Measurements from ENCODE around the gene LHPP. TPM values are rescaled to one million over a fixed set of nuclear protein-coding genes. Genes with fewer than 3 reads are reported as not detected.
"Not testable (repeated sequence)": the region's sequence is repeated elsewhere in the genome, so short reads cannot be mapped to it uniquely, and the experiment has no call there.

LHPP gene
- total RNA-seq, 1 donor from 2014 or later, result 7.6 TPM

- DNase-seq (ENCODE audit: extremely low read depth, low read depth, low spot score), result no peak
Measured at GRCh38 chr10:124568339-124568738, 106.7 kb downstream of the LHPP start.

DNA sequence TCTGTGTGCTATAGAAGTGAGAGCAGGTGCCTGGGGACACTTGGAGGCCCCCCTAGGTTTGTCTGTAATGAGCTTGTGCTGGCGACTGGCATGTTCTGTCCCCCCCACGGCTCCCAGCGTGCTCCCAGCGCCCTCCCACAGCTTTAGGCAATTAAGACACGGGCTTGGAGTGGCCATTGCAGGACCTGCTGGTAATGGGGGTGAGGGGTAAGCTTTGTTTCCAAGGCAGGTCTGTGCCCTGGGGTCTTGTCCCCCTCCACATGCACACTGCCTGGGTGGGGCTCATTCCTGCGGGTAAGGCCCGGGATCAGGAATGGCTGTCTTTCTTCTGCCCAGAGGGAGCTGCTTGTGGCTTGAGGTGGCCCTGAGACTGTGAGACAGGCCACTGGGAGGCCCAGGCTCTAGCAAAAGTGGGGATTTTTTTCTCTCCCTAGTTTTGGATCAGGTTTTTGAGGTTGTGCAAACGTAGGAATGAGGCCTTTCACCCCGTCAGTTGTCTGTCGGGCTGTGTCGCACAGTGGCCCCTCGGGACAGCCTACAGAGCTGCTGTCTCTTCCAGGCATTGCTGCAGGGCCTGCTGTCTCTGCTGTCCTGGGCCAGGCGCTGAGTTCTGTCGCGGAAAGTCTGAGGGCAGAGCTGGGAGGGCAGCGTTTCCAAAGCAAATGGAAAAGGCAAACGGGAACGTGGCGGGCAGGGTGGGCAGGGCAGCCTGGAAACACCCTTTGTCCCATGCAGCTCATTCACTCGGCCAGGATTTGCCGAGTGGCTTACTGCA, 107.4 kb downstream of the LHPP start:
- DNase-seq (ENCODE audit: extremely low read depth, low read depth, low spot score), result no peak

- no peak for DNase-seq (ENCODE audit: extremely low read depth, low read depth, low spot score)
Measured at GRCh38 chr10:124569623-124570470, 108.2 kb downstream of the LHPP start.

DNA sequence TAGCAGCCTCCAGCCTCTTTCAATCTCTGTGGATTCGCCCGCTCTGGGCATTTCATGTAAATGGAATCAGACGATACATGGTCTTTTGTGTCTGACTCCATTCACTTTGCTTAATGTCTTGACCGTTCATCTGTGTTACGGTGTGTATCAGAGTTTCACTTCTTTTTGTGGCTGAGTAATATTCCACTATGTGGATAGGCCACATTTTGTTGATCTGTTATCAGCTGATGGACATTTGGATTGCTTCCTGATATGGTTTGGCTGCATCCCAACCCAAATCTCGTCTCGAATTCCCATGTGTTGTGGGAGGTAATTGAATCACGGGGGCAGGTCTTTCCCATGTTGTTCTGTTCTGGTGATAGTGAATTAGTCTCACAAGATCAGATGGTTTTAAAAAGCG, 109.0 kb downstream of the LHPP start:
- no peak for DNase-seq (ENCODE audit: extremely low read depth, low read depth, low spot score)

GRCh38 chr10:124572751-124573150, 111.1 kb downstream of the LHPP start:
- DNase-seq (ENCODE audit: extremely low read depth, low read depth, low spot score), result no peak

GRCh38 chr10:124573726-124574455, 112.3 kb downstream of the LHPP start:
- no peak for DNase-seq (ENCODE audit: extremely low read depth, low read depth, low spot score)

DNA sequence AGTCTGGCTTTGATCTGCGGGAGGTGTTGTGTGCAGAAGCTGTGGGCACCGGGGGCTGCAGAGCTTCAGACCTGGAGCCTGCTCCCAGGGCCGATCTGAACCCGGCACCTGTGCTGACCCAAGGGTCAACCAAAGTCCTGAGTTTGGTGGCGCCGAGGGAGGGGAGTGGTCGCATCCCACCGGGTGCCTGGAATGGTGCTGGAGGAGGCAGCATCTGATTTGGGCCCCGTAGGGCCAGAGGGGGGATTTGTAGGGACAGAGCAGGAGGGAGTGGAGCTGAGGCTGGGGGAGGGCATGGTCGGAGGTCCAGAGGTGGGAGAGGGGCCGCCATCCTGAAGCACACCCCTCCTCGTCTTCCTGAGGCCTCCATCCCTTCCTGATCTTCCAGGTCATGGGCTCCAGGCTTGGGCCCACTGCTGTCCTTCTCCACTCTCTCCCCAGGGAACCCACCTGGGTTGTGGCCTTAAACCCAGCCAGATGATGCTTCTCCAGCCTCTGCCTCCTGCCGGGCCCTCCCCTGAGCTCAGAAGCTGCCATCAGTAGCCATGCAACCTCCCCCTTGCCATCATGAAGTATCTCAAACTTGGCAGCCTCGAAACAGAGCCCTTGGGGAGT, 112.9 kb downstream of the LHPP start:
- no peak for DNase-seq (ENCODE audit: extremely low read depth, low read depth, low spot score)

DNA sequence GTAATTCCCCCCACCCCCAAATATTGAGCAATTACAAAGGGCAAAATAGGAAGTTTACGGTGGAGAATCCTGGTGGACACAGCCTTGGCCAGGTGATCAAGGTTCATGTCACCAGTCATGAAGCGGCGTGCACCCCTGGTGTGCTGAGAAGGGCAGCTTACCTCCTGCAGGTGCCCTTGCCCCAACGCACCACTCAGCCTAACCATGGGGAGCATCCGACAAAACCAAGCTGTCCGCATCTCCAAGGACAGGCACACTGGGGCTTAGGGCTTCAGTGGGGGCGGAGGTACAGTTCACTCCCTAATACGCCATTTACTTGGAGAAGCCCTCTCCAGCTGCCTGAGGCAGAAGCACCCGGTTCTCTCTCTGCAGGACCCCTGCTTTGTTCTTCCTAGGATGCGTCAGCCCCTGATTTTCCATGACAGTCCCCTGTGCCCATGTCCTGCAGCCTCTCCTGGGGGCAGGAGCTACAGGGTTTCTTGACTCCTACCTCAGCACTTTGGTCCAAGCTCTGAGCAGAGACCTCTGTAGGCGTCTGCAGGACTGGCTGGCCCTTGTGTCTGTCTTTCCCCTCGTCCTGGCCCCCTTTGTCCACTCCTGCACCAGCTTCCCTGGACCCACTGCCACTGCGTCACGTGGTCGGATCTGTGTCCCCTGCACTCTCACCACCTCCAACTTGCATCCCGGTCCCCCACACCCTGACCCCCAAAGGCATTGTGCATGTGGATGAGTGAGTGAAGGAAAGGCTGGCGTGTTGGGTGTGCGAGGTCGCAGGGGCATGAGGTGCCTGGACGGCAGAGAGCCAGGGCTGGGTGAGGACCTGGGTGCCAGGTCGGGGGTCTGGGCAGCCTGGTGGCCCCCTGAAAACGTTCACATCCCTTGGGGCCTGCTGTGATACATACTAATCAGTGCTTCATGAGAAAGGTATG, 113.7 kb downstream of the LHPP start:
- DNase-seq (ENCODE audit: extremely low read depth, low read depth, low spot score), result no peak

DNA sequence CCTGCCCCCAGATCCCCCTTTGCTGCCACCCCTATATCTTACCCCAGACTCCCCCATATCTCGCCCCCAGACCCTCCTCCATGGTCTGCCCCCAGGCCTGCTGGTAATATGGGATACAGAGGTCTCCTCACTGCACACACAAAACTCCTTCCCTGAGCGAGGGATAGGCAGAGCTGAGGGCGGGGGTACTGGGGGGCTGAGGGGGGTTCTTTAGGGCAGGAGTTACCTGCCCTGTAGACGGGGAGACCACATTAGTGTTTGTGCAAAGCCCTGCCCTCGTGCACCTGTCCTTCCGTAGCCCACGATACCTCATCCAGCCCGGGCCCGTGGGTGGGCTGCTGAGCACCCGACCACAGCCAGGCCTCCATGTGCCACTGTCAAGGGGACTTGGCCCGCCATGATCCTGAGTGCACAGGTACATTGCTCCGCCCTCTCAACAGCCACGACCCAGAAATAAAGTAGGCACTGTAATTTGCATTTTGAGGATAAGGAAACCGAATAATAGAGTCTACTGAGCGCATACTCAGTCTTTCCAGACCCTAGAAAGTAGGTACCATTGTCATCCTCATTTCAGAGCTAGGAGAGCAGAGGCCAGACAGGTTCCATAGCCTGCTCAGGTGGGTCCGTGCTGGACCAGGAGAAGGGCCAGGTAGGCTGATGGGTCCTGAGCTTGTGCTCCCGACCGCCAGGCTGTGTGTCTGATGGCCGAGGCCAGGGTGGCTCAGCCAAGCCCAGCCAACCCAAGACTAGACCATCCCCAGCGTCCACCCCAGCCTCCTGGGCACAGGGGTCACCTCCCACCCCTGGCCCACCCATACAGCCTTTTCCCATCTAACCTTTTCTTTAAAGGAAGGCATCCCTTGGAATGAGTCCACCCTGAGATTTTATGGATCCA, 115.2 kb downstream of the LHPP start:
- DNase-seq (ENCODE audit: extremely low read depth, low read depth, low spot score), result no peak

GRCh38 chr10:124577651-124578050, 116.0 kb downstream of the LHPP start:
- DNase-seq (ENCODE audit: extremely low read depth, low read depth, low spot score), result no peak

GRCh38 chr10:124578231-124579010, 116.8 kb downstream of the LHPP start:
- DNase-seq (ENCODE audit: extremely low read depth, low read depth, low spot score), result no peak

GRCh38 chr10:124579011-124579399, 117.4 kb downstream of the LHPP start:
- DNase-seq (ENCODE audit: extremely low read depth, low read depth, low spot score), result no peak

- DNase-seq (ENCODE audit: extremely low read depth, low read depth, low spot score), result no peak
Measured at GRCh38 chr10:124586142-124586541, 124.5 kb downstream of the LHPP start.

DNA sequence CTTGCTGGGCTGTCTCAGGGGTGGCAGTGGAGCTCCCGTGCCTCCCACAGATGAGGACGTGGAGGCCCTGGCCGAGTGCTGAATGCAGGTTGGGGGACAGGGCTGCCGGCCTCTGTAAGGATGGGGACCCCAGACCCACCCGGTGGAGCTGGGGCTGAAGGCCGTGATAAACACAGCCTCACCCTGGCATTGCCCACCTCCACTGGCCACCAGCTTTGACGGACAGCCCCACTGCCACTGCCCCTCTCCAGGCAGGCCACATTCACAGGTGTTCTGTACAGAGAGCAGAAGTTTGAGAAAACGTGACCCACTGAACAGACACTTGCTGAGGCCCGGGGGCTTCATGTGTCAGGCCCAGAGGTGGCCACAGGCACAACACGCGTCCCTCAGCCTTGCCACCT, 126.2 kb downstream of the LHPP start:
- no peak for DNase-seq (ENCODE audit: extremely low read depth, low read depth, low spot score)

DNA sequence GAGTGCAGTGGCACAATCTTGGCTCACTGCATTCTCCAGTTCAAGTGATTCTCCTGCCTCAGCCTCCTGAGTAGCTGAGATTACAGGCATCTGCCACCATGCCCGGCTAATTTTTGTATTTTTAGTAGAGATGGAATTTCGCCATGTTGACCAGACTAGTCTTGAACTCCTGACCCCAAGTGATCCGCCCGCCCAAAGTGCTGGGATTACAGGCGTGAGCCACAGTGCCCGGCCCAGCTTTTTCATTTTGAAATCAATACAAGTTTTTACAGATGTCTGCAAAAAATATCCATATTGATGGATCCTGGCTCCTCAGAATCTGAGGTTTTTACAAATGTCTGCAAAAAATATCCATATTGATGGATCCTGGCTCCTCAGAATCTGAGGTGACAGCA, 126.7 kb downstream of the LHPP start:
- DNase-seq (ENCODE audit: extremely low read depth, low read depth, low spot score), result not testable (repeated sequence)

GRCh38 chr10:124588736-124589490, 127.3 kb downstream of the LHPP start:
- no peak for DNase-seq (ENCODE audit: extremely low read depth, low read depth, low spot score)

DNA sequence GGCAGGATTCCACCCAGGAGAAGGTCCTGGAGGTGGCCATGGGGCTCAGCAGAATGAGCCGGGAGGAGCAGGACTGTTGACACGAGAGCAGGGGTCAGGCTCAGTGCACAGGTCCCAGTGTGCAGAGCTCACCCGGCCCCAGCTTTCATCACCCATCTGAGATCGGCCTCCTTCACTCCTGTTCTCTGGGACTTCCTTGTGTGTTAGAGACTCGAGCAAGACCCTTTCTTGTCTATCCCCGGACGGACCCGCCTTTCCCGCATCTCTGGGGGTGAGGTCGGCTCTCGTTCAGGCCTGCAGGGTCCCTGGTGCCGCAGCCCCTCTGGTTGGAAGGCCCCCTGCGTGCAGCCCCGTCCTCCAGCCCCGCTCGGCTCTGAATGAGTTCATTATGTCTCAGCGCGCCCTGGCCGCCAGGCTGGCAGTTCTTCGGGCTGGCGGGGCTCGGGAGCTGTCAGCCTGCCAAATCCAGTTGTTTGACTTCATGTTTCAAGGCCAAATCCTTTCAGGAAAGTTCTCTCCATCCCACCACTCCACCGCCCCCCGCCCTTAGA, 127.9 kb downstream of the LHPP start:
- no peak for DNase-seq (ENCODE audit: extremely low read depth, low read depth, low spot score)
